ENCODE results near the gene VPS4A.

VPS4A gene

DNA sequence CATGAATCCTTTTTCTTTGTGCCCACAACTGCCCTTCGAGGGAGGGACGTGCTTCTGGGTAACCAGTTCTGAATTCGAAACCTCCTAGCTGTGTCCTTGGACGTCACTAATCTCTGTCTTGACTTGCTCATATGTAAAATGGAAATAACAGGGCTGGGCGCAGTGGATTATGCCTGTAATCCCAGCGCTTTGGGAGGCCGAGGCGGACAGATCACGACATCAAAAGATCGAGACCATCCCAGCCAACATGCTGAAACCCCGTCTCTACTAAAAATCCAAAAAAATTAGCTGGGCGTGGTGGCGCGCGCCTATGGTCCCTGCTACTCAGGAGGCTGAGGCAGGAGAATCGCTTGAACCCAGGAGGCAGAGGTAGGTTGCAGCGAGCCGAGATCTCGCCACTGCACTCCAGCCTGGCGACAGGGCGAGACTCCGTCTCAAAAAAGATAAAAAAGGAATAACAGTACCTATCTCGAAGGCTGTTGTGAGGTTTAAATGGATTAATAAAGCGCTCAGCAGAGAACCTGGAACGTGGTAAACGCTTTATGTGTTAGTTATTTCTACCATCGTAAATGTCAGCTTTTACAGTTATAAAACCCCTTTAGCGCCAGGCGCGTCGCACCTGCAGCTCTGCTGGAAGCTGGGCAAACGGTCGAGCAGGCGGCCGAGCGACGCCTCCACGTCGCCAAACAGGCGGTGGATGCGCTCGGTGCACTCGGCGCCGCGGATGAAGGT is 27.6 kb downstream of the VPS4A start:
- Histone ChIP-seq H3K9me3 (ENCODE audit: control insufficient read depth in 2 of 2, low read length in 2 of 2) (no peaks in the 10 kb centered on the region), H3K4me1 (ENCODE audit: control insufficient read depth in 2 of 2, insufficient read depth in 2 of 2, low read length in 2 of 2) (peaks cover 14 to 18% of the 10 kb centered on the region in 2 donors), H3K27ac (ENCODE audit: low read depth in 2 of 2, low read length in 2 of 2) (peak overlapping the region; percentile 87), H3K36me3 (ENCODE audit: control insufficient read depth in 2 of 2, insufficient read depth in 2 of 2, low read length in 2 of 2) (peaks cover 35 to 45% of the 10 kb centered on the region in 2 donors), H3K27me3 (ENCODE audit: control insufficient read depth in 2 of 2, insufficient read depth in 2 of 2, low read length in 2 of 2) (no peaks in the 10 kb centered on the region), H3K9ac (ENCODE audit: low read depth in 1 of 2, low read length in 2 of 2) (peak overlapping the region; percentile 65 to 84), H3K4me3 (ENCODE audit: low read length in 2 of 2) (peak overlapping the region; percentile 83 to 94)

DNA sequence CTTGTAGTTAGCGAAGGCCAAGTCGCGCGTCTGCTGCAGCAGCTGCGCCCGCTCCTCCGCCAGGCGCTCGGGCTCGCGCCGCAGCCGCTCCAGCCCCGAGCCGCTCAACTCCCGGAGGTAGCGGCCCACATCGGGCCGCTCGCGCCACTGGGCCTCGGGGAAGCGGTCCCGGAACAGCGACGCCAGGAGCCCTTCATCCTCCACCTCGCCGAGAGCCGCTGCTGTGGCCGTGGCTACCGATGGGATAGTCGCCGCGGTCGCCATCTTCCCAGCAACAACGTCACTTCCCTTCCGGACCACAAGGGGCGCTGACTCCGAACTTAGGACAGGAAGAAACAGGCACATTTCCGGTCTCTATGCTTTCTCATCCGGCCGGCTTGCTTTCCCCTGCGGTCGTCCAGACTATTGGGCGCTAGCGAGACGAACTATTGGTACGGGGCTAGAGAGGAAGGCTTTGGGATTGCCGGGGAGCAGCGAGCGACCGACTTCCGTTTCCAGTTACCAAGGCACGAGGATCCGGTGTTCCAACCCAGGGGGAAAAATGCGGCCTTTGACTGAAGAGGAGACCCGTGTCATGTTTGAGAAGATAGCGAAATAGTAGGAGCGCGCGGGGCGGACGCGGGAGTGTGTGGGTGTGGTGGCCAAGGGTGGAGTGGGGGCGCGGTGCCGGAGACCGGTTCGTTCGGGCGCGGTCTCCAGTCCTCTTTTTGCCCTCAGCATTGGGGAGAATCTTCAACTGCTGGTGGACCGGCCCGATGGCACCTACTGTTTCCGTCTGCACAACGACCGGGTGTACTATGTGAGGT is 28.3 kb downstream of the VPS4A start, which contains the start of the genes COG8 and NIP7:
Gene COG8, minus strand, starts transcription at position 276 of the 806 bp plus-strand sequence. Its CDS starts 12 bp downstream, at position 264.
Gene NIP7, plus strand, starts transcription at position 484 of the 806 bp plus-strand sequence. Its CDS starts 58 bp downstream, at position 542.
- Histone ChIP-seq H3K36me3 (ENCODE audit: control insufficient read depth in 2 of 2, insufficient read depth in 2 of 2, low read length in 2 of 2) (peaks cover 28 to 37% of the 10 kb centered on the region in 2 donors), H3K27me3 (ENCODE audit: control insufficient read depth in 2 of 2, insufficient read depth in 2 of 2, low read length in 2 of 2) (no peaks in the 10 kb centered on the region), H3K4me3 (ENCODE audit: low read length in 2 of 2) (peak within 1 kb of the TSS; percentile 83 to 94), H3K4me1 (ENCODE audit: control insufficient read depth in 2 of 2, insufficient read depth in 2 of 2, low read length in 2 of 2) (peaks cover 14 to 18% of the 10 kb centered on the region in 2 donors), H3K9ac (ENCODE audit: low read depth in 1 of 2, low read length in 2 of 2) (peak within 1 kb of the TSS; percentile 65 to 84), H3K9me3 (ENCODE audit: control insufficient read depth in 2 of 2, low read length in 2 of 2) (no peaks in the 10 kb centered on the region), H3K27ac (ENCODE audit: low read depth in 2 of 2, low read length in 2 of 2) (peak within 1 kb of the TSS; percentile 87)

DNA sequence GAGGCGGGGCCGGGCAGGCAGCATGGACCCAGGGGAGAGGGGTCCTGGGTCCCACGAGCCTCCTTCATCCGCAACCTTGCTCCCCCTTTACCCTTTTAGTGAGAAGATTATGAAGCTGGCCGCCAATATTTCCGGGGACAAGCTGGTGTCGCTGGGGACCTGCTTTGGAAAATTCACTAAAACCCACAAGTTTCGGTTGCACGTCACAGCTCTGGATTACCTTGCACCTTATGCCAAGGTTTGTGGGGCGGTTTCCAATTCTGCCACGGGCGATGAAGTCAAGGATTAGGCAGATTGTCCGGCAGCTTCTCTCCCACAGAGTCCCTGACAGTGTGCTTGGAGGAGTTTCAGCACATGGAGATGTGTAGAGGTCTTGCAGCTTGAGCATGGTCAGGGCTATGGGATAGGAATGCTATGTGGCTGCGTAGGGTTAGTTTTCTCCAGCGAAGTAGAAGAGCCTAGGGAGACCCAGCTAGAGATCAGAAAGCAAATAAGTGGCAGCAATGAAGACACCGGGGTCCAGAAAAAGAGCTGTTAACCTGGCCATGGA is 29.0 kb downstream of the VPS4A start:
- H3K36me3 ChIP-seq (ENCODE audit: control insufficient read depth in 2 of 2, insufficient read depth in 2 of 2, low read length in 2 of 2), result peaks cover 22 to 30% of the 10 kb centered on the region in 2 donors

DNA sequence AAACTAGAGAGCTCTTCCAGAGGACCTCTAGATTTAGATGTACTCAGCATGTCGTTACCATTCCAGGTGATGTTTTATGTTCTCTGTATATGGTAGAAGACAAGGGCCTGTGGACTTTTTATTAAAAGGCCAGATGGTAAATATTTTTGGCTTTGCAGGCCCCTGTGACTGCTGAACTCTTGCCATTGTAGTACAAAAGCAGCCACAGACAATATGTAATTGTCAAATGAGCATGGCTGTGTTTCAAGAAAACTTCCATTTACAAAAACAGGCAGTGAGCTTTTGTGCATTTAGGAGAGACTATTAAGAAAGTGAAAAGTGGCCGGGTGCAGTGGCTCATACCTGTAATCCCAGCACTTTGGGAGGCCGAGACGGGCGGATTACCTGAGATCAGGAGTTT is 33.0 kb downstream of the VPS4A start:
- H3K36me3 ChIP-seq (ENCODE audit: control insufficient read depth in 2 of 2, insufficient read depth in 2 of 2, low read length in 2 of 2), result peaks cover 12 to 23% of the 10 kb centered on the region in 2 donors
- no peak overlapping the region for H3K9ac ChIP-seq (ENCODE audit: low read depth in 1 of 2, low read length in 2 of 2)
- no peak overlapping the region for H3K4me3 ChIP-seq (ENCODE audit: low read length in 2 of 2)
- H3K4me1 ChIP-seq (ENCODE audit: control insufficient read depth in 2 of 2, insufficient read depth in 2 of 2, low read length in 2 of 2), result peaks cover 7 to 8% of the 10 kb centered on the region in 2 donors
- no peaks in the 10 kb centered on the region for H3K27me3 ChIP-seq (ENCODE audit: control insufficient read depth in 2 of 2, insufficient read depth in 2 of 2, low read length in 2 of 2)
- H3K9me3 ChIP-seq (ENCODE audit: control insufficient read depth in 2 of 2, low read length in 2 of 2), result no peaks in the 10 kb centered on the region
- H3K27ac ChIP-seq (ENCODE audit: low read depth in 2 of 2, low read length in 2 of 2), result no peak overlapping the region

More for the DNA sequence above, 29.0 kb downstream of the VPS4A start:
- Histone ChIP-seq H3K4me1 (ENCODE audit: control insufficient read depth in 2 of 2, insufficient read depth in 2 of 2, low read length in 2 of 2) (peaks cover 14 to 18% of the 10 kb centered on the region in 2 donors), H3K9ac (ENCODE audit: low read depth in 1 of 2, low read length in 2 of 2) (peak overlapping the region; percentile 65 to 84), H3K27ac (ENCODE audit: low read depth in 2 of 2, low read length in 2 of 2) (peak overlapping the region; percentile 87), H3K9me3 (ENCODE audit: control insufficient read depth in 2 of 2, low read length in 2 of 2) (no peaks in the 10 kb centered on the region), H3K4me3 (ENCODE audit: low read length in 2 of 2) (peak overlapping the region; percentile 83 to 94), H3K27me3 (ENCODE audit: control insufficient read depth in 2 of 2, insufficient read depth in 2 of 2, low read length in 2 of 2) (no peaks in the 10 kb centered on the region)

DNA sequence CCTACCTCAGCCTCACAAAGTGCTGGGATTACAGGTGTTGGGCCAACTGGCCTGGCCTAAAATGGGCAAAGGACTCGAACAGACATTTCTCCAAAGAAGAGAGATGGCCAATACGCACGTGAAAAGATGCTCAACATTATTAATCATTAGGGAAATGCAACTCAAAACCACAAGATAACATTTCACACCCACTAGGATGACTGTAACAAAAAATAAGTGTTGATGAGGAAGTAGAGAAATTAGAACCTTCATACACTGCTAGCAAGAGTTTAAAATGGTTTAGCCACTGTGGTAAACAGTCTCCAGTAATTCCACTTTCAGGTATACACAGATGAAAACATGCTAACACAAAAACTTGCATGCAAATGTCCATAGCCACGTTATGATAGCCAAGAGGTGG is 34.8 kb downstream of the VPS4A start:
- H3K36me3 ChIP-seq (ENCODE audit: control insufficient read depth in 2 of 2, insufficient read depth in 2 of 2, low read length in 2 of 2), result peaks cover 16 to 29% of the 10 kb centered on the region in 2 donors
- no peak overlapping the region for H3K27ac ChIP-seq (ENCODE audit: low read depth in 2 of 2, low read length in 2 of 2)
- no peaks in the 10 kb centered on the region for H3K27me3 ChIP-seq (ENCODE audit: control insufficient read depth in 2 of 2, insufficient read depth in 2 of 2, low read length in 2 of 2)
- peaks cover 0 to 6% of the 10 kb centered on the region in 2 donors for H3K4me1 ChIP-seq (ENCODE audit: control insufficient read depth in 2 of 2, insufficient read depth in 2 of 2, low read length in 2 of 2)
- no peak overlapping the region for H3K4me3 ChIP-seq (ENCODE audit: low read length in 2 of 2)
- H3K9me3 ChIP-seq (ENCODE audit: control insufficient read depth in 2 of 2, low read length in 2 of 2), result no peaks in the 10 kb centered on the region
- H3K9ac ChIP-seq (ENCODE audit: low read depth in 1 of 2, low read length in 2 of 2), result no peak overlapping the region

DNA sequence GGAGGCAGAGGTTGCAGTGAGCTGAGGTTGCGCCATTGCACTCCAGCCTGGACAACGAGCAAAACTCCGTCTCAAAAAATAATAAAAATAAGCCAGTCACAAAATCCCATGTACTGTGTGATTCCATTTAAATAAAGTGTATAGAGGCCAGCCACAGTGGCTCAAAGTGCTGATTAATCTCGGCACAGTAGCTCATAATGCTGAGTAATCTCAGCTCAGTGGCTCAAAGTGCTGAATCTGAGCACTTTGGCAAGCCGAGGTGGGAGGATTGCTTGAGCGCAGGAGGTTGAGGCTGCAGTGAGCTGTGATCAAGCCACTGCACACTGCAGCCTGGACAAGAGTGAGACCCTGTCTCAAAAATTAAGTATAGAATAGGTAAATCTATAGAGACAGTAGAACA is 35.5 kb downstream of the VPS4A start:
- peaks cover 0 to 13% of the 10 kb centered on the region in 2 donors for H3K4me1 ChIP-seq (ENCODE audit: control insufficient read depth in 2 of 2, insufficient read depth in 2 of 2, low read length in 2 of 2)
- no peaks in the 10 kb centered on the region for H3K9me3 ChIP-seq (ENCODE audit: control insufficient read depth in 2 of 2, low read length in 2 of 2)

DNA sequence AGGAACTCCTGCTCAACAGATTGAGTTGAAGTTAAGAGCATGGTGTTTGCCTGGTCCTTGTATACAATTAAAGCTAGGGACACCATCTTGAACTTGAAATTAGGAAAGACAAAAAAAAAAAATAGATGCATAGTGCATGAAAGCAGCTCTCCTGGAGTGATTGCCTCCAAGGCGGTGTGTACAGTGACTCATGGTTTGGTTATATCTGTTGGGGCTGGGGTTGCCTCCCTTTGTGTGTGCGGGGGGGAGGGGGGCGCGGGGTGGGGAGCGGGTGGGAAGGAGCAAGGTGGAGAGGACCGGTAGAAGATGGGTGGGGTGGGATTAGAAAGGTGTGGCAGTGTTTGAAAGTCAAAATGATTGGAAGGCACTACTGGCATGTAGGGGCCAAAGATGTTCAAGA is 37.1 kb downstream of the VPS4A start:
- Histone ChIP-seq H3K9me3 (ENCODE audit: control insufficient read depth in 2 of 2, low read length in 2 of 2) (no peaks in the 10 kb centered on the region), H3K4me1 (ENCODE audit: control insufficient read depth in 2 of 2, insufficient read depth in 2 of 2, low read length in 2 of 2) (peaks cover 0 to 17% of the 10 kb centered on the region in 2 donors), H3K27ac (ENCODE audit: low read depth in 2 of 2, low read length in 2 of 2) (no peak overlapping the region), H3K27me3 (ENCODE audit: control insufficient read depth in 2 of 2, insufficient read depth in 2 of 2, low read length in 2 of 2) (no peaks in the 10 kb centered on the region), H3K4me3 (ENCODE audit: low read length in 2 of 2) (no peak overlapping the region), H3K9ac (ENCODE audit: low read depth in 1 of 2, low read length in 2 of 2) (no peak overlapping the region), H3K36me3 (ENCODE audit: control insufficient read depth in 2 of 2, insufficient read depth in 2 of 2, low read length in 2 of 2) (peaks cover 8 to 14% of the 10 kb centered on the region in 2 donors)

More for the DNA sequence above, 35.5 kb downstream of the VPS4A start:
- peaks cover 10 to 21% of the 10 kb centered on the region in 2 donors for H3K36me3 ChIP-seq (ENCODE audit: control insufficient read depth in 2 of 2, insufficient read depth in 2 of 2, low read length in 2 of 2)
- H3K27ac ChIP-seq (ENCODE audit: low read depth in 2 of 2, low read length in 2 of 2), result no peak overlapping the region
- no peak overlapping the region for H3K4me3 ChIP-seq (ENCODE audit: low read length in 2 of 2)
- H3K27me3 ChIP-seq (ENCODE audit: control insufficient read depth in 2 of 2, insufficient read depth in 2 of 2, low read length in 2 of 2), result no peaks in the 10 kb centered on the region
- no peak overlapping the region for H3K9ac ChIP-seq (ENCODE audit: low read depth in 1 of 2, low read length in 2 of 2)

DNA sequence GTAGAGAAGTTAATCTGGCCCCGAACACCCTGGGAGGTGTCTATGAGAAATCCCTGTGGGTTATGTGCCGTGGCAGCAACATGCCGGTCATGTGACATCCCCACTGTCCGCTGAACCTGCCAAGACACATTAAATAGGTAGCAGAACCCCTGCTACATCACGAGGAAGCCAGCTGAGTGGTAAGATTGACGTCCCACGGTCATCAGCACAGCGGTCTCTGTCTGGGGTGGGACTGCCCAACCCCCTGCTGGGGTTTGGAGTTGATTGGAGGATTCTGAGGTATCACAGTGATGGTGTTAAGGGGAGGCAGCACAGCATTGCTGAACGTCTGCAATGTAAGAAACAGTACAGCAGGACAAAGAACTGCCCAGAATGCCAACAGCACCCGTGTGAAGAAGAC is 38.4 kb downstream of the VPS4A start:
- Histone ChIP-seq H3K9ac (ENCODE audit: low read depth in 1 of 2, low read length in 2 of 2) (no peak overlapping the region), H3K27ac (ENCODE audit: low read depth in 2 of 2, low read length in 2 of 2) (no peak overlapping the region), H3K27me3 (ENCODE audit: control insufficient read depth in 2 of 2, insufficient read depth in 2 of 2, low read length in 2 of 2) (no peaks in the 10 kb centered on the region), H3K4me1 (ENCODE audit: control insufficient read depth in 2 of 2, insufficient read depth in 2 of 2, low read length in 2 of 2) (peaks cover 0 to 17% of the 10 kb centered on the region in 2 donors), H3K4me3 (ENCODE audit: low read length in 2 of 2) (no peak overlapping the region), H3K9me3 (ENCODE audit: control insufficient read depth in 2 of 2, low read length in 2 of 2) (no peaks in the 10 kb centered on the region), H3K36me3 (ENCODE audit: control insufficient read depth in 2 of 2, insufficient read depth in 2 of 2, low read length in 2 of 2) (peaks cover 4 to 10% of the 10 kb centered on the region in 2 donors)

DNA sequence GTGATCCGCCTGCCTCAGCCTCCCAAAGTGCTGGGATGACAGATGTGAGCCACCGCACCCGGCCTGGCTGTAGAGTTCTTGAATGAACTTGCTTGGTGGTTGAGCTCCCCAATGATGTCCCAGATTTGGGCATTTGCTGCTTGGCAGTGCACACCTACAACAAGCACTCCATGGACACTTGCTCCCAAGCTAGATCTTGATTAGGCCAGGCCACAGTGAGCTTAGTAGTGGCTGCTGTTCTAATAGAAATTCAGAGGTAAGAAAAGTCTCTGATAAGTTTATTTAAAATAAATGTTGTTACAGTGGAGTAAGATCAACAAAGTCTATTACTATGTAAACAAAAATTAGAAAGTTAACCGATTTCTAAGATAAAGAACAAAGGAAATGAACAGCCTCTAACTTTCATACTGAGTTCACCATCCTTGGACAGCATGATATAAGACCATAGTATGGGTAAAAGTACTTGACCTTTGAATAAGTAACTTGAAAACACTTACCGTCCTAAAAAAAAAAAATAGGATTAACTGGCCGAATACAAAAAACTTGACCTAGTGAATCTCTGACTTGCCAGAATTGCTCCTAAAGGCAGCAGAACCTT is 39.5 kb downstream of the VPS4A start:
- H3K4me1 ChIP-seq (ENCODE audit: control insufficient read depth in 2 of 2, insufficient read depth in 2 of 2, low read length in 2 of 2), result peaks cover 0 to 17% of the 10 kb centered on the region in 2 donors
- no peaks in the 10 kb centered on the region for H3K27me3 ChIP-seq (ENCODE audit: control insufficient read depth in 2 of 2, insufficient read depth in 2 of 2, low read length in 2 of 2)
- H3K9me3 ChIP-seq (ENCODE audit: control insufficient read depth in 2 of 2, low read length in 2 of 2), result no peaks in the 10 kb centered on the region
- H3K9ac ChIP-seq (ENCODE audit: low read depth in 1 of 2, low read length in 2 of 2), result no peak overlapping the region
- peaks cover 4 to 17% of the 10 kb centered on the region in 2 donors for H3K36me3 ChIP-seq (ENCODE audit: control insufficient read depth in 2 of 2, insufficient read depth in 2 of 2, low read length in 2 of 2)
- H3K4me3 ChIP-seq (ENCODE audit: low read length in 2 of 2), result peak overlapping the region in 1 of 2 donors; percentile 23
- H3K27ac ChIP-seq (ENCODE audit: low read depth in 2 of 2, low read length in 2 of 2), result no peak overlapping the region

Measured in mucosa of rectum (tissue), 2 donors.